K562 (cell line): ENCODE results near the gene TIMM44. TPM values are rescaled to one million over a fixed set of nuclear protein-coding genes. Genes with fewer than 3 reads are reported as not detected.

ENCODE experiments used
- BHLHE40 ChIP-seq: IDR thresholded peaks from 2 replicates; pipeline ENCODE4 v1.6.1; 2011; ENCODE audit warnings: low read length, improper control_type of control experiment
- BRD4 ChIP-seq: fragments of 200-600 bp; sonication (generic); IDR thresholded peaks from 2 replicates; pipeline ENCODE4 v1.6.1; 2017; ENCODE audit warnings: inconsistent platforms
- ETV6 ChIP-seq, 3 experiments: fragments of 150-350 bp in 1 of 3; sonication (generic) in 1 of 3; formaldehyde crosslinking in 1 of 3; IDR thresholded peaks; 2 replicates each; pipeline versions ENCODE4 v1.6.1 to v1.8.0; 2014 to 2022; ENCODE audit warnings: borderline replicate concordance in 2 of 3, low read depth in 2 of 3, antibody characterized with exemption in 1 of 3, low read length in 1 of 3, mild to moderate bottlenecking in 1 of 3, missing genetic modification reagents in 1 of 3
- FOXA1 ChIP-seq: fragments of 450-650 bp; IDR thresholded peaks from 2 replicates; pipeline ENCODE4 v1.6.1; 2016; ENCODE audit warnings: mild to moderate bottlenecking, borderline replicate concordance
- FOXJ3 ChIP-seq: sonication (generic); formaldehyde crosslinking; IDR thresholded peaks from 2 replicates; pipeline ENCODE4 v1.4.0; 2020; ENCODE audit warnings: mild to moderate bottlenecking, missing genetic modification reagents
- HMG20B ChIP-seq: fragments of 250-450 bp; sonication (Bioruptor Pico); IDR thresholded peaks from 2 replicates; pipeline ENCODE4 v1.5.0; 2021; ENCODE audit warnings: mild to moderate bottlenecking
- NCOA2 ChIP-seq, 2 experiments: fragments of 450-650 bp; IDR thresholded peaks; 2 replicates each; pipeline ENCODE4 v1.6.1; 2018; ENCODE audit warnings: mild to moderate bottlenecking in 2 of 2, moderate library complexity in 1 of 2; ENCODE audit not compliant: partially characterized antibody in 2 of 2
- TRIM28 ChIP-seq: fragments of 450-650 bp; IDR thresholded peaks from 2 replicates; pipeline ENCODE4 v1.6.1; 2017
- YBX1 ChIP-seq: fragments of 450-650 bp; IDR thresholded peaks from 2 replicates; pipeline ENCODE4 v1.7.1; 2016; ENCODE audit warnings: mild to moderate bottlenecking
- ZNF436 ChIP-seq: fragments of 250-450, 450-650 bp; sonication (Bioruptor Pico); formaldehyde crosslinking; IDR thresholded peaks from 2 replicates; pipeline ENCODE4 v1.7.0; 2020; ENCODE audit warnings: mild to moderate bottlenecking
- ZSCAN29 ChIP-seq: fragments of 450-650 bp; IDR thresholded peaks from 2 replicates; pipeline ENCODE4 v1.6.1; 2017
- polyA plus RNA-seq, 8 experiments: library from polyadenylated mRNA; depleted of rRNA in 4 of 8; stranded (reverse) in 5 of 8; unstranded in 3 of 8; fragments of >200 nt; fragmentation: Nextera tagmentation in 2 of 8; fragmentation: Illumina TruSeq in 1 of 8; extraction: Ambion mirVana in 2 of 8; extraction: Trizol in 1 of 8; gene quantifications; 2 replicates each; pipeline versions ENCODE4 v1.2.1 to v1.2.3, GENCODE V29; 2011 to 2014; ENCODE audit warnings: inconsistent platforms in 1 of 8, missing spikeins in 1 of 8
- total RNA-seq, 7 experiments: library from RNA; depleted of rRNA in 6 of 7; stranded (reverse); fragments of >200 nt in 6 of 7; fragmentation: Illumina TruSeq in 2 of 7; extraction: Trizol in 2 of 7; gene quantifications; 2 replicates each; pipeline versions ENCODE4 v1.2.1 to v1.2.3, GENCODE V29; 2011 to 2021; ENCODE audit warnings: low replicate concordance in 1 of 7
- TF ChIP-seq, protein P1 (sequence below): fragments of 450-650 bp; IDR thresholded peaks from 2 replicates; pipeline ENCODE4 v1.6.1; 2017; ENCODE audit warnings: antibody characterized with exemption
- TF ChIP-seq, protein P2 (sequence below): fragments of 450-650 bp; IDR thresholded peaks from 2 replicates; pipeline ENCODE4 v1.7.1; 2018; ENCODE audit warnings: mild to moderate bottlenecking, low read depth; ENCODE audit not compliant: partially characterized antibody
- TF ChIP-seq, protein P3 (sequence below): sonication (generic); formaldehyde crosslinking; IDR thresholded peaks from 2 replicates; pipeline ENCODE4 v1.9.0; 2022; ENCODE audit warnings: mild to moderate bottlenecking, missing genetic modification reagents
- TF ChIP-seq, protein P4 (sequence below): IDR thresholded peaks from 2 replicates; pipeline ENCODE4 v1.6.1; 2011; ENCODE audit warnings: borderline replicate concordance, low read depth, mild to moderate bottlenecking, moderate library complexity, low read length; ENCODE audit not compliant: insufficient read depth, poor library complexity, severe bottlenecking
- TF ChIP-seq, protein P5 (sequence below): fragments of 450-650 bp; IDR thresholded peaks from 2 replicates; pipeline ENCODE4 v1.6.1; 2018; ENCODE audit not compliant: partially characterized antibody

TIMM44 gene
- total and polyA plus RNA-seq, 9 of the 15 experiments (the other 6 are each of a cell fraction or from before 2014, with no cell fraction given) = 10.3 to 231 (median 89.3) TPM

DNA sequence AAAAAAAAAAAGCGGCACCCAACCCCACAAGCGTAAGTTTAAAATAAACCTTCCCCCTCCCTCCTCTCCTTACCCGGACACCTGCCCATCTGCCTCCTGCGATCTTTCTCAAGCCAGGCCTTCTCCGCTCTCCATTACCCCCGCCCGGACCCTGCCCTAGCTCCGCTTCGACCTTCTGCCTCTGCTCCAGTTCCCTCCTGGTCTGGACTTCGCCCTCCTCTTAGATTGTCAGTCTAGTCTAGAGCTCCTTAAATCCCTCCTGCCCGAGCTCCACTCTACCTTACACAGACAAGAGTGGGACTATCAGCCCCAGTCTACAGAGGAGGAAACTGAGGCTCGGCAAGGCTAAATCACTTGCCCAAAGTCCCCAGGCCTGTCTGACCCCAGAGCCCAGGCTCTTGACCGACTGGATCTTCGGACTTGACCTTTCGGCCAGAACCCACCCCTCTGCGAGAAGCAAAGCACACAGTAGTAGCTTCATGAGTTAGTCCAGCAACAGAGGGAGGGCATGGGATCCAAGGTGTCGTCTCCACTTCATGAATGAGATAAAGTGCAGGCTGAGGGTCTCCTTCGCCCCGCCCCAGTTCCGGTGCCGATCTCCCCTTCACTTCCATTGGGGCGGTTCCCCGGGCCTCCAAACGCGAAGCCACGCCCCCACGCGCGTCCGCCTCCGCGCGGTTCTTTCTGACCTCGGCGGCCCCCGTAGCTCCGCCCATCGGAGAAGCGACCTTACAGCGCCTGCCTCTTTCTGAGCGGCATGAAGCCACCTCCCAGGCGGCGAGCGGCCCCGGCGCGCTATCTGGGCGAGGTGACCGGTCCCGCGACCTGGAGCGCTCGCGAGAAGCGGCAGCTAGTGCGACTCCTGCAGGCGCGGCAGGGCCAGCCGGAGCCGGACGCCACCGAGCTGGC, 23.6 kb downstream of the TIMM44 start, which contains the start of gene SNAPC2 (continued):
- TF ChIP-seq, protein P1, sequence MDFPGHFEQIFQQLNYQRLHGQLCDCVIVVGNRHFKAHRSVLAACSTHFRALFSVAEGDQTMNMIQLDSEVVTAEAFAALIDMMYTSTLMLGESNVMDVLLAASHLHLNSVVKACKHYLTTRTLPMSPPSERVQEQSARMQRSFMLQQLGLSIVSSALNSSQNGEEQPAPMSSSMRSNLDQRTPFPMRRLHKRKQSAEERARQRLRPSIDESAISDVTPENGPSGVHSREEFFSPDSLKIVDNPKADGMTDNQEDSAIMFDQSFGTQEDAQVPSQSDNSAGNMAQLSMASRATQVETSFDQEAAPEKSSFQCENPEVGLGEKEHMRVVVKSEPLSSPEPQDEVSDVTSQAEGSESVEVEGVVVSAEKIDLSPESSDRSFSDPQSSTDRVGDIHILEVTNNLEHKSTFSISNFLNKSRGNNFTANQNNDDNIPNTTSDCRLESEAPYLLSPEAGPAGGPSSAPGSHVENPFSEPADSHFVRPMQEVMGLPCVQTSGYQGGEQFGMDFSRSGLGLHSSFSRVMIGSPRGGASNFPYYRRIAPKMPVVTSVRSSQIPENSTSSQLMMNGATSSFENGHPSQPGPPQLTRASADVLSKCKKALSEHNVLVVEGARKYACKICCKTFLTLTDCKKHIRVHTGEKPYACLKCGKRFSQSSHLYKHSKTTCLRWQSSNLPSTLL = no peak
- TF ChIP-seq, protein P2, sequence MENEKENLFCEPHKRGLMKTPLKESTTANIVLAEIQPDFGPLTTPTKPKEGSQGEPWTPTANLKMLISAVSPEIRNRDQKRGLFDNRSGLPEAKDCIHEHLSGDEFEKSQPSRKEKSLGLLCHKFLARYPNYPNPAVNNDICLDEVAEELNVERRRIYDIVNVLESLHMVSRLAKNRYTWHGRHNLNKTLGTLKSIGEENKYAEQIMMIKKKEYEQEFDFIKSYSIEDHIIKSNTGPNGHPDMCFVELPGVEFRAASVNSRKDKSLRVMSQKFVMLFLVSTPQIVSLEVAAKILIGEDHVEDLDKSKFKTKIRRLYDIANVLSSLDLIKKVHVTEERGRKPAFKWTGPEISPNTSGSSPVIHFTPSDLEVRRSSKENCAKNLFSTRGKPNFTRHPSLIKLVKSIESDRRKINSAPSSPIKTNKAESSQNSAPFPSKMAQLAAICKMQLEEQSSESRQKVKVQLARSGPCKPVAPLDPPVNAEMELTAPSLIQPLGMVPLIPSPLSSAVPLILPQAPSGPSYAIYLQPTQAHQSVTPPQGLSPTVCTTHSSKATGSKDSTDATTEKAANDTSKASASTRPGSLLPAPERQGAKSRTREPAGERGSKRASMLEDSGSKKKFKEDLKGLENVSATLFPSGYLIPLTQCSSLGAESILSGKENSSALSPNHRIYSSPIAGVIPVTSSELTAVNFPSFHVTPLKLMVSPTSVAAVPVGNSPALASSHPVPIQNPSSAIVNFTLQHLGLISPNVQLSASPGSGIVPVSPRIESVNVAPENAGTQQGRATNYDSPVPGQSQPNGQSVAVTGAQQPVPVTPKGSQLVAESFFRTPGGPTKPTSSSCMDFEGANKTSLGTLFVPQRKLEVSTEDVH = no peak
- TF ChIP-seq TRIM28 (no peak), ZSCAN29 (no peak), FOXA1 (no peak), HMG20B (CRISPR knock-in tag) (no peak), BHLHE40 (peak; percentile 46), ETV6 (IDR thresholded peaks at IDR 0.05; ENCODE audit: borderline replicate concordance in 1 of 2, low read depth in 2 of 2, low read length in 1 of 2) (no peak), ETV6 (CRISPR knock-in tag; IDR thresholded peaks at IDR 0.05; ENCODE audit: borderline replicate concordance) (no peak), ZNF436 (CRISPR knock-in tag) (no peak), BRD4 (no peak), YBX1 (no peak), FOXJ3 (CRISPR knock-in tag) (no peak), NCOA2 (IDR thresholded peaks at IDR 0.05; ENCODE audit: partially characterized antibody in 2 of 2) (no peak)
- TF ChIP-seq, protein P3, sequence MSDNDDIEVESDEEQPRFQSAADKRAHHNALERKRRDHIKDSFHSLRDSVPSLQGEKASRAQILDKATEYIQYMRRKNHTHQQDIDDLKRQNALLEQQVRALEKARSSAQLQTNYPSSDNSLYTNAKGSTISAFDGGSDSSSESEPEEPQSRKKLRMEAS (CRISPR knock-in tag) = peak; percentile 61; the same call in 1 of the 2 replicates
- TF ChIP-seq, protein P4, sequence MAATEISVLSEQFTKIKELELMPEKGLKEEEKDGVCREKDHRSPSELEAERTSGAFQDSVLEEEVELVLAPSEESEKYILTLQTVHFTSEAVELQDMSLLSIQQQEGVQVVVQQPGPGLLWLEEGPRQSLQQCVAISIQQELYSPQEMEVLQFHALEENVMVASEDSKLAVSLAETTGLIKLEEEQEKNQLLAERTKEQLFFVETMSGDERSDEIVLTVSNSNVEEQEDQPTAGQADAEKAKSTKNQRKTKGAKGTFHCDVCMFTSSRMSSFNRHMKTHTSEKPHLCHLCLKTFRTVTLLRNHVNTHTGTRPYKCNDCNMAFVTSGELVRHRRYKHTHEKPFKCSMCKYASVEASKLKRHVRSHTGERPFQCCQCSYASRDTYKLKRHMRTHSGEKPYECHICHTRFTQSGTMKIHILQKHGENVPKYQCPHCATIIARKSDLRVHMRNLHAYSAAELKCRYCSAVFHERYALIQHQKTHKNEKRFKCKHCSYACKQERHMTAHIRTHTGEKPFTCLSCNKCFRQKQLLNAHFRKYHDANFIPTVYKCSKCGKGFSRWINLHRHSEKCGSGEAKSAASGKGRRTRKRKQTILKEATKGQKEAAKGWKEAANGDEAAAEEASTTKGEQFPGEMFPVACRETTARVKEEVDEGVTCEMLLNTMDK = peak; percentile 93
- TF ChIP-seq, protein P5, sequence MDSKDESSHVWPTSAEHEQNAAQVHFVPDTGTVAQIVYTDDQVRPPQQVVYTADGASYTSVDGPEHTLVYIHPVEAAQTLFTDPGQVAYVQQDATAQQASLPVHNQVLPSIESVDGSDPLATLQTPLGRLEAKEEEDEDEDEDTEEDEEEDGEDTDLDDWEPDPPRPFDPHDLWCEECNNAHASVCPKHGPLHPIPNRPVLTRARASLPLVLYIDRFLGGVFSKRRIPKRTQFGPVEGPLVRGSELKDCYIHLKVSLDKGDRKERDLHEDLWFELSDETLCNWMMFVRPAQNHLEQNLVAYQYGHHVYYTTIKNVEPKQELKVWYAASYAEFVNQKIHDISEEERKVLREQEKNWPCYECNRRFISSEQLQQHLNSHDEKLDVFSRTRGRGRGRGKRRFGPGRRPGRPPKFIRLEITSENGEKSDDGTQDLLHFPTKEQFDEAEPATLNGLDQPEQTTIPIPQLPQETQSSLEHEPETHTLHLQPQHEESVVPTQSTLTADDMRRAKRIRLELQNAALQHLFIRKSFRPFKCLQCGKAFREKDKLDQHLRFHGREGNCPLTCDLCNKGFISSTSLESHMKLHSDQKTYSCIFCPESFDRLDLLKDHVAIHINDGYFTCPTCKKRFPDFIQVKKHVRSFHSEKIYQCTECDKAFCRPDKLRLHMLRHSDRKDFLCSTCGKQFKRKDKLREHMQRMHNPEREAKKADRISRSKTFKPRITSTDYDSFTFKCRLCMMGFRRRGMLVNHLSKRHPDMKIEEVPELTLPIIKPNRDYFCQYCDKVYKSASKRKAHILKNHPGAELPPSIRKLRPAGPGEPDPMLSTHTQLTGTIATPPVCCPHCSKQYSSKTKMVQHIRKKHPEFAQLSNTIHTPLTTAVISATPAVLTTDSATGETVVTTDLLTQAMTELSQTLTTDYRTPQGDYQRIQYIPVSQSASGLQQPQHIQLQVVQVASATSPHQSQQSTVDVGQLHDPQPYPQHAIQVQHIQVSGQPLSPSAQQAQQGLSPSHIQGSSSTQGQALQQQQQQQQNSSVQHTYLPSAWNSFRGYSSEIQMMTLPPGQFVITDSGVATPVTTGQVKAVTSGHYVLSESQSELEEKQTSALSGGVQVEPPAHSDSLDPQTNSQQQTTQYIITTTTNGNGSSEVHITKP = peak; percentile 6
